CD4-positive, alpha-beta T cell treated with Interleukin-15 for 1 hour (primary cell): ENCODE data around the gene GOPC.

Experiments used
- DNase-seq: peaks from one replicate; pipeline ENCODE4 v3.0.0-alpha.2; 2020

GOPC gene

DNA sequence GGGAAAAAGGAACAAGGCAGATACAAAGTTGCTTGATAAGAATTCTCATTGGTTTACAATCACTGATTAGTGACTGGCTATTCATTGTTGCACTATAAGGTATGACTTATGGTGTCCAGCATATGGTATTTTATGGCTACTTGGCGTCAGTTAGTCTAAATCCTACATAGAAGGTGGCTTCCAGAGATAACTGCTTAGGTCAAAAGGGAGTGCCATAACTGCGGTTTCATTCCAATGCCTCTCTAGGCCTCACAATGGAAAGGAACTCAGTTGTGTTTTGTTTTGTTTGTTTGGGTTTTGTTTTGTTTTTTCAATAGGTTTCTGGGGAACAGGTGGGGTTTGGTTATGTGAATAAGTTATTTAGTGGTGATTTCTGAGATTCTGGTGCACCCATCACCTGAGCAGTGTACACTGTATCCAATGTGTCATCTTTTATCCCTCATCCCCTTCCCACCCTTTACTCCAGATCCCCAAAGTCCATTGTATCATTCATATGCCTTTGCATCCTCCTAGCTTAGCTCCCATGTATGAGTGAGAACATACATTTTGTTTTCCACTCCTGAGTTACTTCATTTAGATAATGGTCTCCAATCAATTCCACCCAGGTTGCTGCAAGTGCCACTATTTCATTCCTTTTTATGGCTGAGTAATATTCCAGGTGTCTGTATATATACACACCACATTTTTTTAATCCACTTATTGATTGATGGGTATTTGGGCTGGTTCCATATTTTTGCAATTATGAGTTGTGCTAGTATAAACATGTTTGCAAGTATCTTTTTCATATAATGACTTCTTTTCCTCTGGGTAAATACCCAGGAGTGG is 7.0 kb downstream of the GOPC start:
- no peak for DNase-seq

DNA sequence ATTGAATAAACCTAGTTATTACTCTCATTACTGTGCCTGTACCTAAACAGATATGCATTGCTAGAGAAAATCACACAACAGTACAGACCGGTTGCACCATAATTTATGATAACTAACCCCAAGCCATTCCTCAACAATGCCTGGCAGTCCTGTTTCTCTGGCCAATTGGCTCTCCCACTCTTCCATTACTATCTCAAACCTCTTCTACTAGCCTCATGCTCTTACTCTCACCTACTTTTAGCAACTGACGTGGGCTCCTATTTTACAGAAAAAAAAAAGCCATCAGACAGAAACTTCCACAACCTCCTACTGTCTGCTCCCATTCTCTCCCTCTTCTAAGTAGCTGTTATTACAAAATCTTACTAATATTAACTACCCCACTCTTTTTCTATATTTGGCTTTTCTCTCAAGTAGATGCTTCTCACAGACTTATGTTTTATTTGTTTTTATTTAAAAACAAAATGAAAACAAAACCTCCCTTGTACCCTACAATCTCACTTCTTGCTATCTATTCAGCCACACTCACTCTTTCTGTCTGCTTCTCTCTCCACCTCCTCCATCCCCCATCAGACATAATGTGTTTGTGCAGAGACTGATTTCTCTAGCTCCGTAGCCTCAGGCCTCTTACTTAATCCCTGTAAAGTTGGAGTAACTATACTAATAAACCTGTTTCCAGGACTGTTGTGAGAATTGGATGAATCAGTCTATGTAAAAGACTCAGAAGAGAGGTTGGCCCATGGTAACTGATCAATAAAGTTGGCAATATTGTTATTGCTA is 9.1 kb downstream of the GOPC start:
- no peak for DNase-seq

- no peak for DNase-seq
These were observed 10.9 kb downstream of the GOPC start for GRCh38 chr6:117591405-117591804.

DNA sequence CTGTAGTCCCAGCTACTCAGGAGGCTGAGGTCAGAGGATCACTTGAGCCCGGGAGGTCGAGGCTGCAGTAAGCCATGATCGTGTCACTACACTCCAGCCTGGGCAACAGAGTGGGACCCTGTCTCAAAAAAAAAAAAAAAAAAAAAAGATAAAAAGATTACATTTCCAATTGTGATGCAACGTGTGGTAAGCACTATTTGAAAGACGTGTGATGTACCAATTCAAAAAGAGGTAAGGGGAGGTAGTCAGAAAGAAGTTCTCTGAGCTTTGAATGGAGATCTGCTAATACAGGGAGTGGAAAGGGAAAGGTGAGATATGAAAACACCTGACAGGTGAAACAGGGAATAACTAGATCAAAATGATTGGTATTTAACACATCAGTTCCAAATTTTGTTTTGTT is 11.9 kb downstream of the GOPC start:
- DNase-seq, result no peak

DNA sequence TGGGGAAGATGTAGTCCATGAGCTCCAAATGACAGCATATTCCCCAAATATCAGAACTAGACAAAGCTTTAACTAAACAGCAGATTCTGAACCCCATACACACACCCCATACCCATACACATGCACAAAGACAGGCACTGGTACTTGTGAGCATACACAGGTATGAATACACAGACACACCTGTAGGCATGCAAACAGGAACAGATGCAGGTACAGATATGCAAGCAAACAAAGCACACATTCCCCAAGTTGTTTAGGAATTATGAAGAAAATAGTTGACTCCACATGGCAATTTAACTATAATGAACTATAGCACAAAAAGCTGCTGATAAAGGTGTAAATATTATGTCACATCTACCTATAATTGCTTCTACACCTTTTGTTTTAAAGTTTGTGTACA is 16.7 kb downstream of the GOPC start:
- no peak for DNase-seq

- DNase-seq, result no peak
These were observed 28.1 kb downstream of the GOPC start for GRCh38 chr6:117574198-117574597.

- no peak for DNase-seq
These were observed 29.2 kb downstream of the GOPC start for GRCh38 chr6:117573006-117573680.

GRCh38 chr6:117568831-117569410 is 33.4 kb downstream of the GOPC start:
- DNase-seq, result no peak

GRCh38 chr6:117568247-117568646 is 34.1 kb downstream of the GOPC start:
- DNase-seq, result no peak

DNA sequence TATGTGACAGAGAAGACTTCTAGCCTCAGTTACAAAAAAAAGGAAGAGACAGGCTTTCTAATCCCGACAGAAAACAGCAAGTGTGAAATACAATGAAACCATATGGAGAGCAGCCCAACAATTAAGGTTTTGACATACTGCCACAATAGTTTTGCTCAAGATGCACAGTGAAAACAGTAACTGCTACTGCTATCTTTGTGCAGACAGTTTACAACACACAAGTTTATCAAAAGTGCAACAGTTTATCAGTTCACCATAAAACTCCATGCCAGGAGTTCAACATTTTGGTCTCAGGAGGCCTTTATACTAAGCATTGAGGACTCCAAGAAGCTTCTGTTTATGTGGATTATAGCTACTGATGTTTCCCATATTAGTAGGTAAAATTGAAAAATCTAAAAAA is 37.6 kb downstream of the GOPC start:
- no peak for DNase-seq

DNA sequence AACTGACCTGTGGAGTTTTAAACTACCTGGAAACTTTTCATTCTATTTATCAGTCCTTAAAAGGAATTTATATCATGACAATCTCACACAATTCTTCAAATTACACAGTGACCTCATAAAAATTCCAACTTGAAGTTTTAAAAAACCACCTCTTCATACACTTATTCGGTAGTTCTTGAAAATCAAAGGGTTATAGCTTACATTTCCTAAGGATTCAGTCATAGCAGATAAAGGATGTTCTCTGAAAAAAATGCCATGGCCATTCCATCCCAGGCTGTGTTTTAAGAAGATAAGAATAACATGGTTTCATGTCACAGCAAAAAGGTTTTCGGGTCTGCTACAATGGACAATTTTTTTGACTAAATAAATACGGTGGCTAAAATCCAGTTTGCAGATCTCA is 41.2 kb downstream of the GOPC start:
- no peak for DNase-seq

DNA sequence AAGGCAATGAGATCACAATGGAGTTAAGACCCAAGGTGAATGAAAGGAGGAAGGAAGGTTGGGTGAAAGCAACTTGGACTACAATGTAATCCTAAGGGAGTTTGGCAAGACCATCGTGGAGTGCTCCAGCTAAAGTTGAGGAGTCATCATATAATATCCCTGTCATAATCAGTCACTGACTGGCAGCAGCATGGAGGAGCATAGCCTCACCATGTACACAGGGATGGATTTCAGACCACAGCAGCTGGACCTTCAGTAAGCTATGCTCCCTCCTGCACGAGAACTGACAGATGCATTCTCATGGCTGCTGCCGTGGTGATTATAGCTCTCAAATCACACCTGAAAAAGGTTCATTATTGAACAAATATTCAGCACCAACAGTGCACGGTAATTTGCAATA is 43.0 kb downstream of the GOPC start:
- DNase-seq, result no peak

DNA sequence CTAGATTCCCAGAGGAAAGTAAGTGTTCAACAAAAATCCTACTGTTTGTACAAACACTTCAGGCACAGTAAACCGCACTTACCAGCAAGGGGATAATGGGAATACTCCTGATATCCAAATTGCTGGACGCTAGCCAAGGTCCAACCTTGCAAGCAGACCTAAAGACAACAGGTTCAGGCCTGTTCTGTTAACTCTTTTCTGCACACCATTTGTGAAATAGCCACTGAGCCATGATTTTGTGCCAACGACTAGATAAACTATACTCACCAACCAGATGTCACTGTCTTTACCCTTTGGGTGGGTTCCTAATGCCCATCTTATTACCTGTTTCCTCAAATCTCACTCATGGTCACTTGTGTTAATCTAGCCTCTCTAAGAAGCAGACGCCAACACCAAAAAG is 43.5 kb downstream of the GOPC start:
- no peak for DNase-seq

DNA sequence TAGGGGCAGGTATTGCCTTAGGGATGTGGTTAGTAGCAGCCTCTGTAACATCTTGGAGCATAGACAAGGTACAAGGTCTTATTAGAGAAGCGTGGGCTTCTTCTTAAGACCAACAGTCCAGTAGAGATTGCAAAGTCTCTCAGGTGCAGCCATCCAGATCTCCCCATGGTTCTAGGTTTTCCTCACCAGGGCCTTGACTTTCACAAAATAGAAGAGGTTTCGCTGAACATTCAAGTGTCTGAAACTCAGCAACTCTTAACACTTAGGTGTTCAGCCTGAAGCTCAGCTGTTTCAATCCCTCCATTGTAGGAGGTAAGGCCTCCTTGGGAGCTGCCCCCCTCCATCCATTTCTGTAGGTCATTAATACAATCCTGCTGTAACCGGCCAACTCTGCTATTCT is 44.4 kb downstream of the GOPC start:
- no peak for DNase-seq

GRCh38 chr6:117555882-117556498 is 46.3 kb downstream of the GOPC start:
- DNase-seq, result no peak

GRCh38 chr6:117555262-117555849 is 47.0 kb downstream of the GOPC start:
- DNase-seq, result no peak

DNA sequence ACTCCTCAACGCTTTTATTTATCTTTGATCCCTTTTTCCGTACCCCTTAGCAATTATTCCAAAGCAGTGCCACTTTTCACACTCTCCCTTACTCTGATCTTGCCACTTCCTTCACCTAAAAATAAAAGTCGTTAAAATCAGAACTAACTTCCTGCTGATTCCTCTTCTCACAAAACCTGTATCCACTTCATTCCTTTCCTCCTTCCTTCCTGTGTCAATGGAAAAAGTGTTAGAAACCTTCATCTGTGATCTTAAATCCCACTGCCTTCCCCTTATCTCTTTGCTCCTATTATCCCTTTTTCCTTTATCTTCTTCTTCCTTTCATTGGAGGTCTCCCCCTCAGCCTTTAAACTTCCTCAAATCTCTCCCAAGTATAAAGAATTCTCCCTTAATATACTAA is 49.2 kb downstream of the GOPC start:
- no peak for DNase-seq

DNA sequence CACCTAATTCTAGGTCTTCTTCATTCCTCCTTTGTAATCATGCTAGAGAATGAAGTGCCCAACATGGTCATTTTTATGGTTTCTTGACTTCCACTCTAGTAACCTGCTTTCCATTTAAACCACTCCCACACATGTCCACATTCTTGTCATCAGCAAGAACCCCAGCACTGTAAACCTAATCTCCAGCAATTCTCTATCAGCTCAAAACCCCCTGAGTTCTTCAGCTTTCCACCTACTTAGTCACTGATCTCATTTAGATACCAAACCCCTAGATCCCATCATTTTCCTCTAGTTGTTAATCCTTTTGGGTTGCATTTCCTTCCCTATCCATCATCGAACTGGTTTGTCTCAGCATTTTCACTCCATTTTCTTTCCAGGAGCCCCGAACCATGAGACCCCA is 49.7 kb downstream of the GOPC start:
- DNase-seq, result no peak

DNA sequence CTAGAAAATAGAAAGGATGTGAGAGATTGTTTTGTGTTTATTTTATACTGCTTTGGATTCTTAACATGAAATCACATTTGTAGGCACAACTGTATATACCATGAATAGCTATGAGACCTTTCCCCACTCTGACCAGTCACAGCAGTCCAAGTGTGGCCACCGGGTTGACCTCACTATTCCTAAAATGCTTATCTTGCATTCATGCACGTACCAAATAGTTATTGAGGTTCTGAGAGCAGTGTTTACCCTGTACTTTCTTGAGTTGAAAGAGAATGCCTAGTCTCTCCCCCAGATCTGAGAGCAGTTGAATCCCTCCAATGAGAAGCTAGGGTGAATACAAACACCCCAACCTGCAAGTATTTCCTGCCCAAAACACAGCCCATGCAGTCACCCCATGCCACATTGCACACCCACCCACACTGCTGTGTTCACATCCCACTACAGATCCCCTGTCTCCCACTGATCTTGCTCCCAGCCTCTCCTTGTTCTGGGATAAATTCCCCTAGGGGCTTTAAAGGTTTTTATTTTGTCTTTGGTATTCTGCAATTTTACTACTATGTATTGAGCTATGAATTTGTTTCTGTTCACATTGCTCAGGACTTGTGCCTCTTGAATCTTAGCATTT is 51.6 kb downstream of the GOPC start:
- no peak for DNase-seq

- no peak for DNase-seq
These were observed 52.2 kb downstream of the GOPC start for GRCh38 chr6:117550078-117550600.

DNA sequence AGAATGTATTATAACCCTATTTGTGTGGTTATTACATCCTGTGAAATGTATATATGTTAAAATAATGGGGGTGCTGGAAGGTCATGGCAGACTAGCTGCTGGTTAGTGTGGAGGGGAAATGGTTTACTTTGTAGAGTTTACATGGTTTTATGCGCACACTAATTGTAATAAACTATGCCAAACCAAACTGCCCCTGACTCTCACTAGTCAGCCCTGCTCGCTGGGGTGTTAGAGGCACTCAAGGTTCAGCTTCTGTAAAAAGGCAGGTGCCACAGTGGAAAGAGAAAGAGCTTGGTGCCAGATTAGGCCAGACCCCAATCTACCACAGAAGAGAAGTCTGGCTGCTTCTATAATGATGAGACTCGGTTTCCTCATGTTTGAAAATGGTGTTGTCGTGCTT is 52.7 kb downstream of the GOPC start:
- DNase-seq, result no peak

DNA sequence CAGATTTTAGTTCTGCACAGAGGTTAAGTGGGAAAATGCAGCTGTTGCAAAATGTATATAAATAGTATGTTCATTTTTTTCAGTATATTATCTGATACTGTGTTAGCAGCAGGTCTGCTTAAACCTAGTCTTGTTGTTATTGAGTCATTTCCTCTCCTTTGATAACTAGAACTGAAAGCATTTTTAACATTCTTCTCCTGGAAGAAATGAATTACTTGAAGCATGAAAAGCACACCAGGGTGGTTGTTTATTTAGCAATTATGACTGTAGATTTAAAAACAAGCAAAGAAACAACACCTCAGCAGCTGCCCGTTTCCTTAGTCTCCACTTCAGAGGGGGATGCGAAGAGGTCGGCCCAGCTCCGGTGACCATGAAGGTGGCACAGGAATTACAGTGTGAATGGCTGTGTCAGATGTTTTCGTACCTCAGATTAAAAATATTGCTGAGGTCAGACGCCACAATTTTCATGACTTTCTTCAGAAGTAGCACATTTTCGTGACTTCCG is 53.5 kb downstream of the GOPC start:
- no peak for DNase-seq
